ENCODE measurements around the gene SCARF2.
"Not testable (repeated sequence)": the region's sequence is repeated elsewhere in the genome, so short reads cannot be mapped to it uniquely, and the experiment has no call there.

The SCARF2 gene

GRCh38 chr22:20459862-20460261 lies 22.2 kb upstream of the SCARF2 start:
- DNase-seq (ENCODE audit: low spot score), result no peak

- no peak for DNase-seq (ENCODE audit: low spot score)
Observed at GRCh38 chr22:20459152-20459542, 21.5 kb upstream of the SCARF2 start.

- no peak for DNase-seq (ENCODE audit: low spot score)
Observed at GRCh38 chr22:20458530-20459151, 21.0 kb upstream of the SCARF2 start.

GRCh38 chr22:20457506-20458240 lies 20.0 kb upstream of the SCARF2 start:
- DNase-seq (ENCODE audit: low spot score), result no peak

GRCh38 chr22:20456722-20457076 lies 19.1 kb upstream of the SCARF2 start:
- no peak for DNase-seq (ENCODE audit: low spot score)

GRCh38 chr22:20456064-20456721 lies 18.6 kb upstream of the SCARF2 start:
- peak; percentile 87 for DNase-seq (ENCODE audit: low spot score)

- DNase-seq (ENCODE audit: low spot score), result no peak
Observed at GRCh38 chr22:20455709-20456063, 18.1 kb upstream of the SCARF2 start.

- DNase-seq (ENCODE audit: low spot score), result no peak
Observed at GRCh38 chr22:20453222-20453621, 15.6 kb upstream of the SCARF2 start.

- DNase-seq (ENCODE audit: low spot score), result no peak
Observed at GRCh38 chr22:20451920-20452319, 14.3 kb upstream of the SCARF2 start.

- not testable (repeated sequence) for DNase-seq (ENCODE audit: low spot score)
Observed at GRCh38 chr22:20451129-20451778, 13.6 kb upstream of the SCARF2 start.

GRCh38 chr22:20450551-20450906 lies 12.9 kb upstream of the SCARF2 start:
- DNase-seq (ENCODE audit: low spot score), result no peak

- no peak for DNase-seq (ENCODE audit: low spot score)
Observed at GRCh38 chr22:20449819-20450550, 12.4 kb upstream of the SCARF2 start.

- no peak for DNase-seq (ENCODE audit: low spot score)
Observed at GRCh38 chr22:20448630-20449029, 11.0 kb upstream of the SCARF2 start.

- no peak for DNase-seq (ENCODE audit: low spot score)
Observed at GRCh38 chr22:20446383-20446970, 8.9 kb upstream of the SCARF2 start.

- no peak for DNase-seq (ENCODE audit: low spot score)
Observed at GRCh38 chr22:20444325-20444724, 6.7 kb upstream of the SCARF2 start.

GRCh38 chr22:20442485-20443284 lies 5.1 kb upstream of the SCARF2 start:
- no peak for DNase-seq (ENCODE audit: low spot score)

GRCh38 chr22:20441631-20442484 lies 4.2 kb upstream of the SCARF2 start:
- no peak for DNase-seq (ENCODE audit: low spot score)

- peak; percentile 51 for DNase-seq (ENCODE audit: low spot score)
Observed at GRCh38 chr22:20440637-20441591, 3.3 kb upstream of the SCARF2 start.

Data from left forelimb (tissue), 1 donor.